HG02678 (cell line): Measurements from ENCODE around the gene KCTD1.

Experiments used
- ATAC-seq: cut with Tn5 transposase; IDR thresholded peaks from one replicate; pipeline ENCODE4 v1.9.1; 2021; ENCODE audit warnings: mild to moderate bottlenecking, moderate library complexity; ENCODE audit not compliant: unreplicated experiment

Gene KCTD1

GRCh38 chr18:26549263-26550094, 1.1 kb upstream of the KCTD1 start:
- ATAC-seq = no peak

- peak; percentile 70 for ATAC-seq
Measured at GRCh38 chr18:26547646-26548414, 523 bp downstream of the KCTD1 start.

GRCh38 chr18:26546875-26547645, 1.3 kb downstream of the KCTD1 start:
- no peak for ATAC-seq

GRCh38 chr18:26546170-26546874, 2.0 kb downstream of the KCTD1 start:
- ATAC-seq = no peak

- no peak for ATAC-seq
Measured at GRCh38 chr18:26545335-26546123, 2.8 kb downstream of the KCTD1 start.

GRCh38 chr18:26544451-26544850, 3.9 kb downstream of the KCTD1 start:
- ATAC-seq = no peak

GRCh38 chr18:26543373-26543772, 5.0 kb downstream of the KCTD1 start:
- ATAC-seq = no peak

- no peak for ATAC-seq
Measured at GRCh38 chr18:26540043-26540628, 8.2 kb downstream of the KCTD1 start.

- no peak for ATAC-seq
Measured at GRCh38 chr18:26538524-26538923, 9.8 kb downstream of the KCTD1 start.

GRCh38 chr18:26536664-26537063, 11.7 kb downstream of the KCTD1 start:
- no peak for ATAC-seq

- ATAC-seq = no peak
Measured at GRCh38 chr18:26536032-26536431, 12.3 kb downstream of the KCTD1 start.

GRCh38 chr18:26535630-26536029, 12.7 kb downstream of the KCTD1 start:
- no peak for ATAC-seq

- ATAC-seq = no peak
Measured at GRCh38 chr18:26532367-26533340, 15.7 kb downstream of the KCTD1 start.

GRCh38 chr18:26531605-26532298, 16.6 kb downstream of the KCTD1 start:
- no peak for ATAC-seq

GRCh38 chr18:26526966-26527234, 21.5 kb downstream of the KCTD1 start:
- ATAC-seq = no peak

- no peak for ATAC-seq
Measured at GRCh38 chr18:26526128-26526965, 22.0 kb downstream of the KCTD1 start.
